ENCODE measurements around the gene INSL3.

Gene INSL3

GRCh38 chr19:17824339-17824738 is 3.0 kb upstream of the INSL3 start:
- Histone ChIP-seq H3K27me3 (ENCODE audit: insufficient read depth, low read depth) (no peaks in the 10 kb centered on the region), H3K4me2 (no peak overlapping the region), H3K4me1 (ENCODE audit: low read depth, poor library complexity, severe bottlenecking) (no peaks in the 10 kb centered on the region), H3K27ac (no peak overlapping the region), H3K9ac (no peak overlapping the region), H3K4me3 (IDR thresholded peaks at IDR 0.05; ENCODE audit: insufficient read depth, low read depth, low read length) (no peak overlapping the region), H4K20me1 (ENCODE audit: insufficient read depth) (no peaks in the 10 kb centered on the region), H2AFZ (ENCODE audit: low read depth) (no peak overlapping the region), H3K36me3 (ENCODE audit: insufficient read depth) (no peaks in the 10 kb centered on the region), H3K79me2 (ENCODE audit: insufficient read depth, low read depth) (no peaks in the 10 kb centered on the region)
- TF ChIP-seq CTCF (conservative IDR thresholded peaks at IDR 0.05; ENCODE audit: low read depth, low read length), result no peak

GRCh38 chr19:17817668-17818363 is 3.5 kb downstream of the INSL3 start:
- peaks cover 4% of the 10 kb centered on the region; the same call in 1 of the 2 replicates for H3K27me3 ChIP-seq (ENCODE audit: insufficient read depth, low read depth)
- no peak overlapping the region for H3K9ac ChIP-seq
- H3K27ac ChIP-seq, result no peak overlapping the region
- no peak for TF ChIP-seq CTCF (conservative IDR thresholded peaks at IDR 0.05; ENCODE audit: low read depth, low read length)
- no peaks in the 10 kb centered on the region for H3K36me3 ChIP-seq (ENCODE audit: insufficient read depth)
- no peaks in the 10 kb centered on the region for H4K20me1 ChIP-seq (ENCODE audit: insufficient read depth)
- no peak overlapping the region for H3K4me2 ChIP-seq
- no peaks in the 10 kb centered on the region for H3K4me1 ChIP-seq (ENCODE audit: low read depth, poor library complexity, severe bottlenecking)
- no peak overlapping the region for H3K4me3 ChIP-seq (IDR thresholded peaks at IDR 0.05; ENCODE audit: insufficient read depth, low read depth, low read length)
- no peak overlapping the region for H2AFZ ChIP-seq (ENCODE audit: low read depth)
- H3K79me2 ChIP-seq (ENCODE audit: insufficient read depth, low read depth), result no peaks in the 10 kb centered on the region

- no peak overlapping the region for H3K9ac ChIP-seq
- no peak overlapping the region for H3K4me2 ChIP-seq
- no peaks in the 10 kb centered on the region for H3K36me3 ChIP-seq (ENCODE audit: insufficient read depth)
- no peaks in the 10 kb centered on the region for H3K4me1 ChIP-seq (ENCODE audit: low read depth, poor library complexity, severe bottlenecking)
- no peak overlapping the region for H3K27ac ChIP-seq
- TF ChIP-seq CTCF (conservative IDR thresholded peaks at IDR 0.05; ENCODE audit: low read depth, low read length), result no peak
- no peaks in the 10 kb centered on the region for H4K20me1 ChIP-seq (ENCODE audit: insufficient read depth)
- no peak overlapping the region for H2AFZ ChIP-seq (ENCODE audit: low read depth)
- H3K79me2 ChIP-seq (ENCODE audit: insufficient read depth, low read depth), result no peaks in the 10 kb centered on the region
- H3K27me3 ChIP-seq (ENCODE audit: insufficient read depth, low read depth), result peaks cover 38% of the 10 kb centered on the region
- H3K4me3 ChIP-seq (IDR thresholded peaks at IDR 0.05; ENCODE audit: insufficient read depth, low read depth, low read length), result no peak overlapping the region
Measured at GRCh38 chr19:17812099-17812498, 9.2 kb downstream of the INSL3 start.

- H3K4me1 ChIP-seq (ENCODE audit: low read depth, poor library complexity, severe bottlenecking), result no peaks in the 10 kb centered on the region
- no peaks in the 10 kb centered on the region for H3K79me2 ChIP-seq (ENCODE audit: insufficient read depth, low read depth)
- H3K27me3 ChIP-seq (ENCODE audit: insufficient read depth, low read depth), result peaks cover 38% of the 10 kb centered on the region
- no peak overlapping the region for H2AFZ ChIP-seq (ENCODE audit: low read depth)
- no peak overlapping the region for H3K27ac ChIP-seq
- no peak for TF ChIP-seq CTCF (conservative IDR thresholded peaks at IDR 0.05; ENCODE audit: low read depth, low read length)
- H3K9ac ChIP-seq, result no peak overlapping the region
- no peaks in the 10 kb centered on the region for H4K20me1 ChIP-seq (ENCODE audit: insufficient read depth)
- H3K4me3 ChIP-seq (IDR thresholded peaks at IDR 0.05; ENCODE audit: insufficient read depth, low read depth, low read length), result no peak overlapping the region
- no peak overlapping the region for H3K4me2 ChIP-seq
- no peaks in the 10 kb centered on the region for H3K36me3 ChIP-seq (ENCODE audit: insufficient read depth)
Measured at GRCh38 chr19:17811681-17812080, 9.6 kb downstream of the INSL3 start.

All from KMS-11 (cell line).